GM12874 (cell line): ENCODE results near the gene CSRP3.

Source experiments
- CTCF ChIP-seq: IDR thresholded peaks from 2 replicates; pipeline ENCODE4 v1.5.1; 2011; ENCODE audit warnings: low read depth, mild to moderate bottlenecking, control low read depth, low read length, moderate library complexity; ENCODE audit not compliant: insufficient read depth

The CSRP3 gene

GRCh38 chr11:19208959-19209546, 7.3 kb upstream of the CSRP3 start:
- TF ChIP-seq CTCF, result no peak

GRCh38 chr11:19208181-19208580, 6.4 kb upstream of the CSRP3 start:
- TF ChIP-seq CTCF, result no peak

- no peak for TF ChIP-seq CTCF
These were observed 3.1 kb upstream of the CSRP3 start for GRCh38 chr11:19204836-19205235.

- no peak for TF ChIP-seq CTCF
These were observed 1.2 kb downstream of the CSRP3 start for GRCh38 chr11:19200410-19201201.

GRCh38 chr11:19199771-19200170, 2.0 kb downstream of the CSRP3 start:
- TF ChIP-seq CTCF, result no peak

- no peak for TF ChIP-seq CTCF
These were observed 2.7 kb downstream of the CSRP3 start for GRCh38 chr11:19199048-19199447.

GRCh38 chr11:19196432-19196831, 5.4 kb downstream of the CSRP3 start:
- TF ChIP-seq CTCF, result no peak
